RWPE1 (cell line): ENCODE results near the gene CTPS1.
A peak's percentile ranks its signal among the peaks of the same experiment; 100 is the strongest.

Experiments
- CTCF ChIA-PET: fragments of 350-600 bp; sonication (Branson Sonifier 250); formaldehyde crosslinking; extraction: SDS; loops from one replicate; lab custom pipeline; 2021; lab: Yijun Ruan, JAX
- POLR2A ChIA-PET: fragments of 400-600 bp; formaldehyde crosslinking; extraction: SDS; loops from one replicate; lab custom pipeline; 2020; ENCODE audit warnings: antibody characterized with exemption; ENCODE audit not compliant: low non-redundant PET; lab: Yijun Ruan, JAX
- DNase-seq: peaks from one replicate; pipeline ENCODE4 v3.0.0; 2012; ENCODE audit warnings: low spot score
- H3K27ac ChIP-seq: fragments of 450-650 bp; 2 replicates; pipeline ENCODE4 v1.5.1; 2017
- TF ChIP-seq, protein P1 (sequence below): fragments of 450-650 bp; conservative IDR thresholded peaks from 2 replicates; pipeline ENCODE4 v1.5.1; 2017; ENCODE audit warnings: low read depth, mild to moderate bottlenecking

Gene CTPS1

DNA sequence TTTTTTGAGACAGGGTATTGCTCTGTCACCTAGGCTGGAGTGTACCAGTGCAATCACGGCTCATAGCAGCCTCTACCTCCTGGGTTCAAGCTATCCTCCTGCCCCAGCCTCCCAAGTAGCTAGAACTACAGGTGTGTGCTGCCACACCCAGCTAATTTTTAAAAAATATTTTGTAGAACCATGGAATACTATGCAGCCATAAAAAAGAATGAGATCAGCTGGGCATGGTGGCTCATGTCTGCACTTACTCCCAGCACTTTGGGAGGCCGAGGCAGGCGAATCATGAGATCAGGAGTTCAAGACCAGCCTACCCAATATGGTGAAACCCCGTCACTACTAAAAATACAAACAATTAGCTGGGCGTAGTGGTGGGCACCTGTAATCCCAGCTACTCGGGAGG is 29.9 kb upstream of the CTPS1 start:
- TF ChIP-seq, protein P1, sequence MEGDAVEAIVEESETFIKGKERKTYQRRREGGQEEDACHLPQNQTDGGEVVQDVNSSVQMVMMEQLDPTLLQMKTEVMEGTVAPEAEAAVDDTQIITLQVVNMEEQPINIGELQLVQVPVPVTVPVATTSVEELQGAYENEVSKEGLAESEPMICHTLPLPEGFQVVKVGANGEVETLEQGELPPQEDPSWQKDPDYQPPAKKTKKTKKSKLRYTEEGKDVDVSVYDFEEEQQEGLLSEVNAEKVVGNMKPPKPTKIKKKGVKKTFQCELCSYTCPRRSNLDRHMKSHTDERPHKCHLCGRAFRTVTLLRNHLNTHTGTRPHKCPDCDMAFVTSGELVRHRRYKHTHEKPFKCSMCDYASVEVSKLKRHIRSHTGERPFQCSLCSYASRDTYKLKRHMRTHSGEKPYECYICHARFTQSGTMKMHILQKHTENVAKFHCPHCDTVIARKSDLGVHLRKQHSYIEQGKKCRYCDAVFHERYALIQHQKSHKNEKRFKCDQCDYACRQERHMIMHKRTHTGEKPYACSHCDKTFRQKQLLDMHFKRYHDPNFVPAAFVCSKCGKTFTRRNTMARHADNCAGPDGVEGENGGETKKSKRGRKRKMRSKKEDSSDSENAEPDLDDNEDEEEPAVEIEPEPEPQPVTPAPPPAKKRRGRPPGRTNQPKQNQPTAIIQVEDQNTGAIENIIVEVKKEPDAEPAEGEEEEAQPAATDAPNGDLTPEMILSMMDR: no peak
- CTCF ChIA-PET: interaction anchor here (0.6 to 8.5 kb wide), 10 partner anchors 10 to 781 kb away, joined by 3 to 109 read pairs (median 4); partner anchors contain the start of gene CITED4
- POLR2A ChIA-PET: interaction anchor here (0.6 to 2.1 kb wide), 2 partner anchors 51 to 89 kb away, joined by 3 to 19 read pairs; partner anchors contain the start of gene CITED4
- no peak overlapping the region for H3K27ac ChIP-seq
- no peak for DNase-seq

GRCh38 chr1:40951943-40952743 is 27.4 kb upstream of the CTPS1 start:
- ChIA-PET POLR2A (no interaction called here), CTCF (interaction anchor here (0.6 to 8.5 kb wide), 21 partner anchors 10 to 923 kb away, joined by 3 to 109 read pairs (median 4); partner anchors contain the start of gene CITED4)
- DNase-seq: peak; percentile 84
- H3K27ac ChIP-seq: peak overlapping the region; percentile 14; the same call in 1 of the 2 replicates
- TF ChIP-seq, protein P1: peak; percentile 93

- TF ChIP-seq, protein P1: peak; percentile 69
- DNase-seq: no peak
- ChIA-PET CTCF (interaction anchor here (0.6 to 8.5 kb wide), 20 partner anchors 10 to 924 kb away, joined by 3 to 109 read pairs (median 4); partner anchors contain the start of gene CITED4), POLR2A (no interaction called here)
- peak overlapping the region; percentile 14; the same call in 1 of the 2 replicates for H3K27ac ChIP-seq
Observed at GRCh38 chr1:40952744-40953315, 26.7 kb upstream of the CTPS1 start.

GRCh38 chr1:40954626-40955025 is 24.9 kb upstream of the CTPS1 start:
- ChIA-PET POLR2A (interaction anchor here (0.5 kb wide), 1 partner anchor 37 kb away, joined by 3 read pairs; no protein-coding TSS in a partner anchor), CTCF (interaction anchor here (0.6 to 8.5 kb wide), 2 partner anchors 80 to 105 kb away, joined by 3 to 109 read pairs; no protein-coding TSS in a partner anchor)
- no peak overlapping the region for H3K27ac ChIP-seq
- DNase-seq: no peak
- TF ChIP-seq, protein P1: no peak

DNA sequence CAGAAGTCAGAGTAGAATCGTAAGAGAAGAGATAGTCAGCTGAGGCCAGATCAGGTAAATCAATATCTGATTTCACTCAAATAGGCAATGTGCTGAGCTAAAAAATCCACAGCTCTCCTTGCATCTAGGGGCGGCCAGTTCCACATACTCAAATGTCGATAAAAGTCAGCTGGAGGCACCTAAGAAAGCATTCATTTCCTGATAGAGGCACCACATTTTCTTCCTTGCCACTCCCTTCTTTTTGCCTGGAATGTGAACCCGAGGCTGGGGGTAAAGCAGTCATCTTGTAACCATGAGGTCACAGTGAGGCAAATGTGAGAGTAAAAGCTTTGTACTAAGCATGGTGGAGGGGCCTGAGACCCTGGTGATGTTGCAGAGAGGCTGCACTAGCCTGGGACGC is 24.2 kb upstream of the CTPS1 start:
- ChIA-PET POLR2A (interaction anchor here (0.5 to 0.8 kb wide), 2 partner anchors 36 to 93 kb away, joined by 3 read pairs; partner anchors contain the start of gene CITED4), CTCF (interaction anchor here (8.5 kb wide), 1 partner anchor 105 kb away, joined by 109 read pairs; no protein-coding TSS in a partner anchor)
- TF ChIP-seq, protein P1: no peak
- DNase-seq: no peak
- H3K27ac ChIP-seq: no peak overlapping the region

- CTCF ChIA-PET: interaction anchor here (0.6 to 0.7 kb wide), 2 partner anchors 70 to 585 kb away, joined by 3 to 5 read pairs; no protein-coding TSS in a partner anchor
- POLR2A ChIA-PET: no interaction called here
Observed at GRCh38 chr1:40956407-40956806, 23.1 kb upstream of the CTPS1 start.

More at GRCh38 chr1:40956407-40956806, 23.1 kb upstream of the CTPS1 start:
- TF ChIP-seq, protein P1: no peak
- H3K27ac ChIP-seq: no peak overlapping the region
- DNase-seq: no peak
